ENCODE data around the gene TLR3.
"Not testable (repeated sequence)": the region's sequence is repeated elsewhere in the genome, so short reads cannot be mapped to it uniquely, and the experiment has no call there.

The TLR3 gene

DNA sequence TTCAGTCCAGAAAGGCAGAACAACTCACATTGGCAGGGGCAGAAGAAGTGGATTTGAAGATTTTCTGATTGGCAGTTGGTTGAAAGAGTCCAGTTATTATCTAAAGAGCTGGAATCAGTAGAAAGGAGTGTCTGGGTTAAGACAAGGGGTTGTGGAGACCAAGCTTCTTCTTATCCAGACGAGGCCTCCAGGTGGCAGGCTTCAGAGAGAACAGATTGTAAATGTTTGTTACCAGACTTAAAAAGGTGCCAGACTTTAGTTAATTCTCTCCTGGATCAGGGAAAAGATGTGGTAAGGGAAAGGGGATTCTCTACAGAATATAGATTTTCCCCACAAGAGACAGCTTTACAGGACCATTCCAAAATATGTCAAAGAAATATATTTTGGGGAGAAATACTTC, 36.7 kb upstream of the TLR3 start:
- Histone ChIP-seq H3K36me3 (ENCODE audit: control insufficient read depth, low read length) (no peaks in the 10 kb centered on the region), H3F3A (ENCODE audit: control insufficient read depth, insufficient read depth) (no peaks in the 10 kb centered on the region), H3K4me3 (ENCODE audit: low read length) (no peak overlapping the region), H3K79me2 (ENCODE audit: control insufficient read depth, low read length) (no peaks in the 10 kb centered on the region), H3K4me1 (ENCODE audit: control insufficient read depth, low read length) (no peaks in the 10 kb centered on the region), H4K20me1 (ENCODE audit: control insufficient read depth, insufficient read depth, low read depth, low read length) (no peaks in the 10 kb centered on the region), H3K27me3 (ENCODE audit: control insufficient read depth, low read length) (peaks cover 10% of the 10 kb centered on the region; the same call in 1 of the 2 replicates), H3K9me3 (ENCODE audit: control insufficient read depth, insufficient read depth, low read length) (no peaks in the 10 kb centered on the region), H3K27ac (ENCODE audit: low read depth, low read length) (no peak overlapping the region), H3K9me2 (replicated peaks; ENCODE audit: control insufficient read depth, low read length) (no peaks in the 10 kb centered on the region), H3K4me2 (ENCODE audit: low read length) (no peak overlapping the region)
- TF ChIP-seq EZH2phosphoT487 (IDR thresholded peaks at IDR 0.05; ENCODE audit: borderline replicate concordance, low read length), result no peak
- TF ChIP-seq, protein P1, sequence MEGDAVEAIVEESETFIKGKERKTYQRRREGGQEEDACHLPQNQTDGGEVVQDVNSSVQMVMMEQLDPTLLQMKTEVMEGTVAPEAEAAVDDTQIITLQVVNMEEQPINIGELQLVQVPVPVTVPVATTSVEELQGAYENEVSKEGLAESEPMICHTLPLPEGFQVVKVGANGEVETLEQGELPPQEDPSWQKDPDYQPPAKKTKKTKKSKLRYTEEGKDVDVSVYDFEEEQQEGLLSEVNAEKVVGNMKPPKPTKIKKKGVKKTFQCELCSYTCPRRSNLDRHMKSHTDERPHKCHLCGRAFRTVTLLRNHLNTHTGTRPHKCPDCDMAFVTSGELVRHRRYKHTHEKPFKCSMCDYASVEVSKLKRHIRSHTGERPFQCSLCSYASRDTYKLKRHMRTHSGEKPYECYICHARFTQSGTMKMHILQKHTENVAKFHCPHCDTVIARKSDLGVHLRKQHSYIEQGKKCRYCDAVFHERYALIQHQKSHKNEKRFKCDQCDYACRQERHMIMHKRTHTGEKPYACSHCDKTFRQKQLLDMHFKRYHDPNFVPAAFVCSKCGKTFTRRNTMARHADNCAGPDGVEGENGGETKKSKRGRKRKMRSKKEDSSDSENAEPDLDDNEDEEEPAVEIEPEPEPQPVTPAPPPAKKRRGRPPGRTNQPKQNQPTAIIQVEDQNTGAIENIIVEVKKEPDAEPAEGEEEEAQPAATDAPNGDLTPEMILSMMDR (IDR thresholded peaks at IDR 0.05; ENCODE audit: low read depth, low read length, poor library complexity, severe bottlenecking), result peak; percentile 21

DNA sequence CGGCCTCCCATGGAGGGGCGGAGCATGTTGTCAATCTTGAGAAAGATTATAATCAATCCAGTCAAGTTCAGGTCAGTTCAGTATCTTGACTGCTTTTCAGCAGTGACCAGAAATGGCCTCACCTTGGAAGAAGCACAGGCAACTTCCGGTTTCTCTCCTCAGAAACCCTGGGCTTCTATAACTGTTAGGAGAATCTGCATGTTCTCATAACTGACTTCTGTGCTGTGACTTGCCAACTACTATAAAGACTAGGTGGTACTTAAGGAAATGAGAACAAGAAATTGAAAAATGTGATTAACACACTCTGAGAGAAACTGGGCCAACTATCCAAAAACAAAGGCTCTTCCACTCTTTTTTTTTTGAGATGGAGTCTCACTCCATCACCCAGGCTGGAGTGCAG, 35.9 kb upstream of the TLR3 start:
- no peaks in the 10 kb centered on the region for H3K9me2 ChIP-seq (replicated peaks; ENCODE audit: control insufficient read depth, low read length)
- no peak overlapping the region for H3K27ac ChIP-seq (ENCODE audit: low read depth, low read length)
- H3F3A ChIP-seq (ENCODE audit: control insufficient read depth, insufficient read depth), result no peaks in the 10 kb centered on the region
- TF ChIP-seq, protein P1 (IDR thresholded peaks at IDR 0.05; ENCODE audit: low read depth, low read length, poor library complexity, severe bottlenecking), result no peak
- TF ChIP-seq EZH2phosphoT487 (IDR thresholded peaks at IDR 0.05; ENCODE audit: borderline replicate concordance, low read length), result no peak
- H4K20me1 ChIP-seq (ENCODE audit: control insufficient read depth, insufficient read depth, low read depth, low read length), result no peaks in the 10 kb centered on the region
- no peaks in the 10 kb centered on the region for H3K4me1 ChIP-seq (ENCODE audit: control insufficient read depth, low read length)
- H3K4me3 ChIP-seq (ENCODE audit: low read length), result no peak overlapping the region
- H3K79me2 ChIP-seq (ENCODE audit: control insufficient read depth, low read length), result no peaks in the 10 kb centered on the region
- H3K4me2 ChIP-seq (ENCODE audit: low read length), result no peak overlapping the region
- peaks cover 12% of the 10 kb centered on the region; the same call in 1 of the 2 replicates for H3K27me3 ChIP-seq (ENCODE audit: control insufficient read depth, low read length)
- no peaks in the 10 kb centered on the region for H3K36me3 ChIP-seq (ENCODE audit: control insufficient read depth, low read length)
- H3K9me3 ChIP-seq (ENCODE audit: control insufficient read depth, insufficient read depth, low read length), result no peaks in the 10 kb centered on the region

DNA sequence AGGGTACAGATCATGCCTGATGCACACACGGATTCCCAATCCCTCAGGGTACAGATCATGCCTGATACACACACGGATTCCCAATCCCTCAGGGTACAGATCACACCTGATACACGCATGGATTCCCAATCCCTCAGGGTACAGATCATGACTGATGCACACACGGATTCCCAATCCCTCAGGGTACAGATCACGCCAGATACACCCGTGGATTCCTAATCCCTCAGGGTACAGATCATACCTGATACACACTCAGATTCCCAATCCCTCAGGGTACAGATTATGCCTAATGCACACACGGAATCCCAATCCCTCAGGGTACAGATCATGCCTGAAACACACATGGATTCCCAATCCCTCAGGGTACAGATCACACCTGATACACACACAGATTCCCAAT, 34.3 kb upstream of the TLR3 start:
- not testable (repeated sequence) for H3K9me3 ChIP-seq (ENCODE audit: control insufficient read depth, insufficient read depth, low read length); H3K36me3 ChIP-seq (ENCODE audit: control insufficient read depth, low read length); H3K27ac ChIP-seq (ENCODE audit: low read depth, low read length); H3K4me1 ChIP-seq (ENCODE audit: control insufficient read depth, low read length); H3K4me3 ChIP-seq (ENCODE audit: low read length); H4K20me1 ChIP-seq (ENCODE audit: control insufficient read depth, insufficient read depth, low read depth, low read length); H3K79me2 ChIP-seq (ENCODE audit: control insufficient read depth, low read length); H3K4me2 ChIP-seq (ENCODE audit: low read length); H3F3A ChIP-seq (ENCODE audit: control insufficient read depth, insufficient read depth); H3K9me2 ChIP-seq (replicated peaks; ENCODE audit: control insufficient read depth, low read length)
- H3K27me3 ChIP-seq (ENCODE audit: control insufficient read depth, low read length), result peaks cover 12% of the 10 kb centered on the region; the same call in 1 of the 2 replicates

DNA sequence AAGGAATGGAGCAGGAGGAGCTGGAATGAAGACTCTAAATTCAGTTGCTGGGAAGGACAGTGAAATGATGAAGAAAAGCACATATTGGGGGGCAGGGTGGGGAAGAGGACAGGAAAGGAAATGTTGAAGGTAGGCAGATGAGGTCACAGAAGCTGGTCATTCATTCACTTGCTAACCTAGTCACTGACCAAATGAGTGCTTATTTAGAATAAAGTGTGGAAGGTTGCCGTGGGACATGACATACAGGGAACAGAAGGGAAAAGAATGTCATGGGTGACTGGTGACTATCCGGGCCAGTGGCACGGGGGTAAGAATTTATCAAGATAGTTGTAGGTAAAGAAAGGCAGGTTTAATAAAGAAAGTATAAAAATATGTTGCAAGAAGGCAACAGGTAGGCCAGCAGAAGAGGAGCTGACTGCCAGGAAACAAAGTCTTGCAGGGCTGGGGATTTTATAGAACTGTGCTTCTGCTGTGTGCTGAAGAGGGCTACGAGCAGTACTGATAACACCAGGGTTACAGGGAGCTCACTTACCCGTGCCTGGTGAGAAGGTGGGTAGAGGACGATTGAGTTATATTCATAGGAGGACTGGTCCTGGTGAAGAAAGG, 31.9 kb upstream of the TLR3 start:
- no peak for TF ChIP-seq EZH2phosphoT487 (IDR thresholded peaks at IDR 0.05; ENCODE audit: borderline replicate concordance, low read length)
- TF ChIP-seq, protein P1 (IDR thresholded peaks at IDR 0.05; ENCODE audit: low read depth, low read length, poor library complexity, severe bottlenecking), result no peak
- Histone ChIP-seq H3F3A (ENCODE audit: control insufficient read depth, insufficient read depth) (no peaks in the 10 kb centered on the region), H3K27ac (ENCODE audit: low read depth, low read length) (no peak overlapping the region), H3K4me1 (ENCODE audit: control insufficient read depth, low read length) (no peaks in the 10 kb centered on the region), H3K4me2 (ENCODE audit: low read length) (no peak overlapping the region), H3K36me3 (ENCODE audit: control insufficient read depth, low read length) (no peaks in the 10 kb centered on the region), H3K79me2 (ENCODE audit: control insufficient read depth, low read length) (no peaks in the 10 kb centered on the region), H3K9me3 (ENCODE audit: control insufficient read depth, insufficient read depth, low read length) (no peaks in the 10 kb centered on the region), H4K20me1 (ENCODE audit: control insufficient read depth, insufficient read depth, low read depth, low read length) (no peaks in the 10 kb centered on the region), H3K27me3 (ENCODE audit: control insufficient read depth, low read length) (peaks cover 6% of the 10 kb centered on the region; the same call in 1 of the 2 replicates), H3K9me2 (replicated peaks; ENCODE audit: control insufficient read depth, low read length) (no peaks in the 10 kb centered on the region), H3K4me3 (ENCODE audit: low read length) (no peak overlapping the region)
